Measurements from ENCODE around the gene PROZ. TPM values are rescaled to one million over a fixed set of nuclear protein-coding genes. Genes with fewer than 3 reads are reported as not detected.

Gene PROZ
- total RNA-seq, 2 donors from 2014 or later = not detected

- Mint-ChIP-seq H3K4me1 (peaks cover 2% of the 10 kb centered on the region), H3K27me3 (peaks cover 8% of the 10 kb centered on the region), H3K27ac (no peak overlapping the region), H3K4me3 (no peak overlapping the region), H3K36me3 (ENCODE audit: low read depth) (no peaks in the 10 kb centered on the region)
- H3K9me3 ChIP-seq (ENCODE audit: control insufficient read depth, low read length, poor library complexity, severe bottlenecking) = no peaks in the 10 kb centered on the region
- DNase-seq = no peak
- no peak for ATAC-seq
Measured at GRCh38 chr13:113140677-113141600, 17.5 kb upstream of the PROZ start.

DNA sequence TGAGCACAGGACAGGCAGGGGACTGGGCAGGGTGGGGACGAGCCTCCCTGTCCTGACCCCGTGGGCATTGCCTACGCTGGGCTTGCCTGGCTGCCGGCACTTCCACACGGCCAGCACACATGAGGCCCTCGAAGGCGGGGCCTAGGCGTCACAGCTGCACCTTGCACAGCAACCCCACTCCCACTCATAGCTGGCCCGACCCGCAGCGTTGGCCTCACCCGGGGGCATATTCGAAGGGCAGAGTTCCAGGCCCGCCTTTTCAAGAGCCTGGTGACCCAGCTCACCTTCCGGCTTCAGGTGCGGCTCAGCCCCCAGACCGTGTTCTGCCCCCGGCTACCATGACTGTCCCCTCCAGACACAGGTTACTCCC, 16.9 kb upstream of the PROZ start:
- no peak overlapping the region for H3K27ac Mint-ChIP-seq
- H3K4me1 Mint-ChIP-seq = peaks cover 2% of the 10 kb centered on the region
- no peaks in the 10 kb centered on the region for H3K36me3 Mint-ChIP-seq (ENCODE audit: low read depth)
- H3K4me3 Mint-ChIP-seq = no peak overlapping the region
- no peak for ATAC-seq
- DNase-seq = no peak
- H3K9me3 ChIP-seq (ENCODE audit: control insufficient read depth, low read length, poor library complexity, severe bottlenecking) = no peaks in the 10 kb centered on the region
- H3K27me3 Mint-ChIP-seq = peaks cover 9% of the 10 kb centered on the region

DNA sequence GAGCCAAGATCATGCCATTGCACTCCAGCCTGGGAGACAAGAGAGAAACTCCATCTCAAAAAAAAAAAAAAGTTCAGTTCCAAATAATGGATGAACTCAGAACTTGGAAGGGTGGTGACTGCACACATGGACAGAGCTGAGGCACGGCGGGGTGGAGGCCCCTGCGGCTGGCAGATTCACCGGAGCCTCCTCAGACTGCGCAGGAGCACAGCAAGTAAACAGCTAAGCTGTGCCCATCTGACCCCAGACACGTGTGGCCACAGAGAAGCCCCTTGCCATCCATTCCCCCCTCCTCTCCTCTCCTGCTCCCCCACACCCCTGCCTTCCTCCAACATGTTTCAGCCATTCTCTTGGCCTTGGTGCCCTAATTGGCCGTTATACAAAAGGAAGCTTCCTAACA, 15.6 kb upstream of the PROZ start:
- peaks cover 6% of the 10 kb centered on the region for H3K27me3 Mint-ChIP-seq
- ATAC-seq (no peak), DNase-seq (no peak)
- H3K4me1 Mint-ChIP-seq = peaks cover 2% of the 10 kb centered on the region
- no peaks in the 10 kb centered on the region for H3K36me3 Mint-ChIP-seq (ENCODE audit: low read depth)
- no peaks in the 10 kb centered on the region for H3K9me3 ChIP-seq (ENCODE audit: control insufficient read depth, low read length, poor library complexity, severe bottlenecking)
- H3K4me3 Mint-ChIP-seq = no peak overlapping the region
- no peak overlapping the region for H3K27ac Mint-ChIP-seq

GRCh38 chr13:113143466-113144254, 14.8 kb upstream of the PROZ start:
- Mint-ChIP-seq H3K27me3 (peaks cover 5% of the 10 kb centered on the region), H3K4me1 (peaks cover 2% of the 10 kb centered on the region), H3K36me3 (ENCODE audit: low read depth) (no peaks in the 10 kb centered on the region), H3K4me3 (no peak overlapping the region), H3K27ac (no peak overlapping the region)
- no peaks in the 10 kb centered on the region for H3K9me3 ChIP-seq (ENCODE audit: control insufficient read depth, low read length, poor library complexity, severe bottlenecking)
- no peak for ATAC-seq
- no peak for DNase-seq

DNA sequence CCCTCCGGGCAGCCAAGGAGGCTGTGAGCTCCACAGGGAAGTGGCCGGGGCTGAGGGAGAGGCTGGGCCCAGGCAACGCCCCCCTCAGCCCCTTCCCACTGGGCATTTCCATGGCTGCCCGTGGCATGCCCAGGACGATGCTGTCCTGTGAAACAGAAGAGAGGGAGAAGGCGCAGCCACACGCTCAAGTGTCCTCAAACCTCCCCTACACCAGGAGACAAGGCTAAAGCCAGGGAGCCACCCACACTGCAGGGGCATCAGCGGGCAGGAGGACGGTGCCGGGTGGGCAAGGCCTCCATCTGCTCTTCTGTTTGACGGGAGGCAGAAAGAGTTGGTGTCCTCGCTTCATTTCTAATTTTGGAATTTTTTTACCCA, 14.2 kb upstream of the PROZ start:
- H3K36me3 Mint-ChIP-seq (ENCODE audit: low read depth) = no peaks in the 10 kb centered on the region
- H3K27me3 Mint-ChIP-seq = peaks cover 5% of the 10 kb centered on the region
- no peak overlapping the region for H3K27ac Mint-ChIP-seq
- ATAC-seq (no peak), DNase-seq (no peak)
- no peak overlapping the region for H3K4me3 Mint-ChIP-seq
- peaks cover 2% of the 10 kb centered on the region for H3K4me1 Mint-ChIP-seq
- H3K9me3 ChIP-seq (ENCODE audit: control insufficient read depth, low read length, poor library complexity, severe bottlenecking) = no peaks in the 10 kb centered on the region

DNA sequence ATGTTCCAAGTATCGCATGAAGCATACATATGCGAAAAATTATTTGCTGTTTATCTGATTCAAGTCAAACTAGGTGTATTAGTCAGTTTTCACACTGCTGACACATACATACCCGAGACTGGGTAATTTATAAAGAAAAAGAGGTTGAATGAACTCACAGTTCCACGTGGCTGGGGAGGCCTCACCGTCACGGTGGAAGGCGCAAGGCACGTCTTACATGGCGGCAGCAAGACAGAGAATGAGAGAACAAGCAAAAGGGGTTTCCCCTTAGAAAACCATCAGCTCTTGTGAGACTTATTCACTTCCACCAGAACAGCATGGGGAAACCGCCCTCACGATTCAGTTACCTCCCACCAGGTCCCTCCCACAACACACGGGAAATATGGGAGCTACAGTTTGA, 13.0 kb upstream of the PROZ start:
- no peak overlapping the region for H3K27ac Mint-ChIP-seq
- no peak for ATAC-seq
- no peak overlapping the region for H3K4me3 Mint-ChIP-seq

GRCh38 chr13:113145911-113146598, 12.4 kb upstream of the PROZ start:
- H3K4me3 Mint-ChIP-seq = no peak overlapping the region

More for the DNA sequence above, 13.0 kb upstream of the PROZ start:
- H3K9me3 ChIP-seq (ENCODE audit: control insufficient read depth, low read length, poor library complexity, severe bottlenecking) = no peaks in the 10 kb centered on the region
- H3K27me3 Mint-ChIP-seq = peaks cover 5% of the 10 kb centered on the region
- peaks cover 2% of the 10 kb centered on the region for H3K4me1 Mint-ChIP-seq
- no peak for DNase-seq
- H3K36me3 Mint-ChIP-seq (ENCODE audit: low read depth) = no peaks in the 10 kb centered on the region

GRCh38 chr13:113146750-113147149, 11.7 kb upstream of the PROZ start:
- H3K9me3 ChIP-seq (ENCODE audit: control insufficient read depth, low read length, poor library complexity, severe bottlenecking) = no peaks in the 10 kb centered on the region
- Mint-ChIP-seq H3K4me1 (peaks cover 2% of the 10 kb centered on the region), H3K4me3 (no peak overlapping the region), H3K27ac (no peak overlapping the region), H3K27me3 (peaks cover 5% of the 10 kb centered on the region), H3K36me3 (ENCODE audit: low read depth) (no peaks in the 10 kb centered on the region)
- ATAC-seq (no peak), DNase-seq (no peak)

More at GRCh38 chr13:113145911-113146598, 12.4 kb upstream of the PROZ start:
- H3K27ac Mint-ChIP-seq = no peak overlapping the region
- DNase-seq = no peak
- no peak for ATAC-seq
- peaks cover 2% of the 10 kb centered on the region for H3K4me1 Mint-ChIP-seq
- H3K36me3 Mint-ChIP-seq (ENCODE audit: low read depth) = no peaks in the 10 kb centered on the region
- no peaks in the 10 kb centered on the region for H3K9me3 ChIP-seq (ENCODE audit: control insufficient read depth, low read length, poor library complexity, severe bottlenecking)
- peaks cover 5% of the 10 kb centered on the region for H3K27me3 Mint-ChIP-seq

- H3K27ac Mint-ChIP-seq = no peak overlapping the region
- no peaks in the 10 kb centered on the region for H3K36me3 Mint-ChIP-seq (ENCODE audit: low read depth)
- DNase-seq (no peak), ATAC-seq (no peak)
- H3K4me3 Mint-ChIP-seq = no peak overlapping the region
- H3K9me3 ChIP-seq (ENCODE audit: control insufficient read depth, low read length, poor library complexity, severe bottlenecking) = no peaks in the 10 kb centered on the region
- H3K27me3 Mint-ChIP-seq = peaks cover 5% of the 10 kb centered on the region
- peaks cover 3% of the 10 kb centered on the region for H3K4me1 Mint-ChIP-seq
Measured at GRCh38 chr13:113147206-113147605, 11.2 kb upstream of the PROZ start.

DNA sequence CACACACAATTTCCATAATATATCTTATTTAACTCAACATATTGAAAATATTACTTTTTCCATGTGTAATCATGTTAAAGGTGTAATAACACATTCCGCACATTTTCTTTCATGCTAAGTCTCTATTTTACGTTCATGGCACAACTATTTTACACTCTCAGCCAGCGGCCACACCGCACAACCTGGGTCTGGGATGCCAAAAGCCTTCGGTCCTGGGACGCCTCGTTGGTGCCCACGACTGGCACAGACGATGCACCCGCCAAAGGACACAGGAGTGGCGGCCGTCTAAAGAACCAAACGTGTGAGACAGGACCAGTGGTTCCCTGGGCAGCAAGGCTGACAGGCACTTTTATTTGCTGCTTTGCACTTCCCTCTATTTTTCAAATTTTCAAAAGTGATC, 10.0 kb upstream of the PROZ start:
- DNase-seq (no peak), ATAC-seq (no peak)
- H3K36me3 Mint-ChIP-seq (ENCODE audit: low read depth) = peaks cover 2% of the 10 kb centered on the region
- no peak overlapping the region for H3K27ac Mint-ChIP-seq
- H3K9me3 ChIP-seq (ENCODE audit: control insufficient read depth, low read length, poor library complexity, severe bottlenecking) = no peaks in the 10 kb centered on the region
- no peak overlapping the region for H3K4me3 Mint-ChIP-seq
- peaks cover 5% of the 10 kb centered on the region for H3K27me3 Mint-ChIP-seq
- peaks cover 10% of the 10 kb centered on the region for H3K4me1 Mint-ChIP-seq

- no peaks in the 10 kb centered on the region for H3K9me3 ChIP-seq (ENCODE audit: control insufficient read depth, low read length, poor library complexity, severe bottlenecking)
- Mint-ChIP-seq H3K4me1 (peaks cover 12% of the 10 kb centered on the region), H3K36me3 (ENCODE audit: low read depth) (peaks cover 2% of the 10 kb centered on the region), H3K27ac (no peak overlapping the region), H3K27me3 (peaks cover 5% of the 10 kb centered on the region), H3K4me3 (no peak overlapping the region)
- DNase-seq (no peak), ATAC-seq (no peak)
Measured at GRCh38 chr13:113148940-113149503, 9.4 kb upstream of the PROZ start.

DNA sequence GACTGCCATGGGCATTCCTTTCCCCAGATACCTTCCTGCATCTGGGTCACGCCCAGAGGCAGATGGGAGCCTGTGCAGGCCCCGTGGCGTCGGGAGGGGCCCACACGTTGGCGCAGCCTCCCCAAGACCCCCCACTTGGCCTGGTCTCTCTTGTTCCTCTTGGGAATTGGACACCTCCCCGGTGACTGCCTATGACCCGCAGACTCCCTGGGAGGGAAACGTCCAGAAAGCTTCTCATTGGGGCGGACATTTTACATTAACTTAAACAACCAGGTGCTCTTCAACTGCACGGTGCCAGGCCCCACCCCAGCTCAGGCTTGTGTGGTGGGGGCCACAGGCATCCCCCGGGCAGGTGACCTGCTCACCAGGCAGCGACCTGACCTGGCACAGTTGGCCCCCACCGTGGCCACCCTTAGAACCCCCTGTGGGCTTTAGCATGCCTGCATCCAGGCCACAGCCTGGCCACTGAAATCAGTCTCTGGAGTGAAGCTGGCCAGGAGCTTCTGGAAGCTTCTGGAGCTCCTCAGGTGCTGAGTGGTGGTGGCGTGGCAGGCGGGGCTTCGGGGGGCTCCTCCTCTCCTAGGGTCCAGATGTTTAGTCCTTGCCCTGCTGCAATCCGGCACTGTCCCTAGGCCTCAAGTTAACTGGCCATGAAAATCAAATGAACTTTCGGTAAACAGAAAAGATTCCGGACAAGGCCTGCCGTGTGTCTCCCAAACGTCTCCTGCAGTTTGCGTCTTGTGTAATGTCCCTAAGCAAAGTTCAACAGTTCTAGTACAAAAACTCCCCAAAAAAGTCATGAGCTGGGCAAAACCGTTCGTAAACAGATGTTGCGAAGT, 8.5 kb upstream of the PROZ start:
- peaks cover 5% of the 10 kb centered on the region for H3K27me3 Mint-ChIP-seq
- no peak for DNase-seq
- H3K27ac Mint-ChIP-seq = no peak overlapping the region
- no peak for ATAC-seq
- H3K4me1 Mint-ChIP-seq = peaks cover 12% of the 10 kb centered on the region
- H3K4me3 Mint-ChIP-seq = no peak overlapping the region
- peaks cover 2% of the 10 kb centered on the region for H3K36me3 Mint-ChIP-seq (ENCODE audit: low read depth)
- H3K9me3 ChIP-seq (ENCODE audit: control insufficient read depth, low read length, poor library complexity, severe bottlenecking) = no peaks in the 10 kb centered on the region

Data from T-helper 17 cell (primary cell).